Stomach (tissue), 4 donors: ENCODE measurements around the gene ZNF763.

ENCODE experiments used
- EP300 ChIP-seq: sonication (generic); formaldehyde crosslinking; IDR thresholded peaks from one replicate; pipeline ENCODE4 v1.6.1; 2017; ENCODE audit warnings: antibody characterized with exemption
- POLR2A ChIP-seq, 4 donors: fragments of 450-650 bp; IDR thresholded peaks; one replicate each; pipeline ENCODE4 v1.6.1; 2016; ENCODE audit warnings: antibody characterized with exemption in 4 of 4, control low read depth in 2 of 4, mild to moderate bottlenecking in 1 of 4, moderate library complexity in 1 of 4
- POLR2AphosphoS5 ChIP-seq, 3 donors: sonication (generic); formaldehyde crosslinking; IDR thresholded peaks; one replicate each; pipeline ENCODE4 v1.6.1; 2016; ENCODE audit warnings: antibody characterized with exemption in 3 of 3
- TF ChIP-seq, protein P1 (sequence below), 7 experiments: fragments of 450-650 bp in 4 of 7; fragments of 200-600 bp in 3 of 7; sonication (generic) in 3 of 7; IDR thresholded peaks; one replicate each; pipeline ENCODE4 v1.5.1; 2016 to 2019; ENCODE audit warnings: antibody characterized with exemption in 7 of 7, control low read depth in 2 of 7, mild to moderate bottlenecking in 1 of 7

GRCh38 chr19:11950312-11950711 lies 14.5 kb upstream of the ZNF763 start:
- TF ChIP-seq POLR2A (IDR thresholded peaks at IDR 0.05) = no peak
- TF ChIP-seq EP300 = no peak
- TF ChIP-seq, protein P1, sequence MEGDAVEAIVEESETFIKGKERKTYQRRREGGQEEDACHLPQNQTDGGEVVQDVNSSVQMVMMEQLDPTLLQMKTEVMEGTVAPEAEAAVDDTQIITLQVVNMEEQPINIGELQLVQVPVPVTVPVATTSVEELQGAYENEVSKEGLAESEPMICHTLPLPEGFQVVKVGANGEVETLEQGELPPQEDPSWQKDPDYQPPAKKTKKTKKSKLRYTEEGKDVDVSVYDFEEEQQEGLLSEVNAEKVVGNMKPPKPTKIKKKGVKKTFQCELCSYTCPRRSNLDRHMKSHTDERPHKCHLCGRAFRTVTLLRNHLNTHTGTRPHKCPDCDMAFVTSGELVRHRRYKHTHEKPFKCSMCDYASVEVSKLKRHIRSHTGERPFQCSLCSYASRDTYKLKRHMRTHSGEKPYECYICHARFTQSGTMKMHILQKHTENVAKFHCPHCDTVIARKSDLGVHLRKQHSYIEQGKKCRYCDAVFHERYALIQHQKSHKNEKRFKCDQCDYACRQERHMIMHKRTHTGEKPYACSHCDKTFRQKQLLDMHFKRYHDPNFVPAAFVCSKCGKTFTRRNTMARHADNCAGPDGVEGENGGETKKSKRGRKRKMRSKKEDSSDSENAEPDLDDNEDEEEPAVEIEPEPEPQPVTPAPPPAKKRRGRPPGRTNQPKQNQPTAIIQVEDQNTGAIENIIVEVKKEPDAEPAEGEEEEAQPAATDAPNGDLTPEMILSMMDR (IDR thresholded peaks at IDR 0.05) = no peak
- TF ChIP-seq POLR2AphosphoS5 (IDR thresholded peaks at IDR 0.05) = no peak
